Measurements from ENCODE around the gene ARFIP2.

- no peak for TF ChIP-seq CTCF (IDR thresholded peaks at IDR 0.05; ENCODE audit: insufficient read depth, low read length, poor library complexity, severe bottlenecking)
- no peak for TF ChIP-seq EZH2phosphoT487 (conservative IDR thresholded peaks at IDR 0.05; ENCODE audit: low read length)
These were observed 17.4 kb upstream of the ARFIP2 start for GRCh38 chr11:6498544-6498943.

Measured in SU-DHL-6 (cell line).